Measurements from ENCODE around the gene ERC2.

GRCh38 chr3:56424885-56425284, 43.4 kb downstream of the ERC2 start:
- TF ChIP-seq EZH2phosphoT487 (conservative IDR thresholded peaks at IDR 0.05; ENCODE audit: low read length) = no peak
- TF ChIP-seq, protein P1, sequence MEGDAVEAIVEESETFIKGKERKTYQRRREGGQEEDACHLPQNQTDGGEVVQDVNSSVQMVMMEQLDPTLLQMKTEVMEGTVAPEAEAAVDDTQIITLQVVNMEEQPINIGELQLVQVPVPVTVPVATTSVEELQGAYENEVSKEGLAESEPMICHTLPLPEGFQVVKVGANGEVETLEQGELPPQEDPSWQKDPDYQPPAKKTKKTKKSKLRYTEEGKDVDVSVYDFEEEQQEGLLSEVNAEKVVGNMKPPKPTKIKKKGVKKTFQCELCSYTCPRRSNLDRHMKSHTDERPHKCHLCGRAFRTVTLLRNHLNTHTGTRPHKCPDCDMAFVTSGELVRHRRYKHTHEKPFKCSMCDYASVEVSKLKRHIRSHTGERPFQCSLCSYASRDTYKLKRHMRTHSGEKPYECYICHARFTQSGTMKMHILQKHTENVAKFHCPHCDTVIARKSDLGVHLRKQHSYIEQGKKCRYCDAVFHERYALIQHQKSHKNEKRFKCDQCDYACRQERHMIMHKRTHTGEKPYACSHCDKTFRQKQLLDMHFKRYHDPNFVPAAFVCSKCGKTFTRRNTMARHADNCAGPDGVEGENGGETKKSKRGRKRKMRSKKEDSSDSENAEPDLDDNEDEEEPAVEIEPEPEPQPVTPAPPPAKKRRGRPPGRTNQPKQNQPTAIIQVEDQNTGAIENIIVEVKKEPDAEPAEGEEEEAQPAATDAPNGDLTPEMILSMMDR (IDR thresholded peaks at IDR 0.05; ENCODE audit: insufficient read depth, low read length, poor library complexity, severe bottlenecking) = no peak

Data from SU-DHL-6 (cell line).